Activated T-cell treated with anti-CD3 and anti-CD28 coated beads for 48 hours (primary cell): ENCODE data around the gene MBL2.

Source experiments
- DNase-seq: peaks from one replicate; pipeline ENCODE4 v3.0.0-alpha.2; 2020; ENCODE audit warnings: low read depth

The MBL2 gene

GRCh38 chr10:52740155-52740549, 32.4 kb downstream of the MBL2 start:
- DNase-seq: no peak

GRCh38 chr10:52739380-52740154, 33.0 kb downstream of the MBL2 start:
- DNase-seq: no peak

DNA sequence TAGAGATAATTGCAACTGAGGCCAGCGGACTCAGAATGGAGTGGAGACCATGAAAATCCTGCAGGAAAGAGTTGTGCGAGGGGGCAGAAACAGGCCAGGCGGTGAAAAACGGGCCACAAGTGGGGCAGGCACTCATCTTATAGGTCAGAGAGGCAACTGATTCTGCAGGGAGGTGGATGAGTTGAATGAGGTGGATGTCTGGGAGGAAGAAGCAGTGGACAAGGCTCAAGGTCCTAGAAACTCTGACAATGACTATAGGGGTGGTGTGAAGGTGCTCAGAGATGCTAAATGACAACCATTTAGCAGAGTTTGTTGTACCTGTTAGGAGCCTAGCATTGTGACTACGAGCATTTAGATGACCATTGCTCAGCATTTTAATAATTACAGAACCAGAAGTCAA, 33.6 kb downstream of the MBL2 start:
- DNase-seq: no peak

DNA sequence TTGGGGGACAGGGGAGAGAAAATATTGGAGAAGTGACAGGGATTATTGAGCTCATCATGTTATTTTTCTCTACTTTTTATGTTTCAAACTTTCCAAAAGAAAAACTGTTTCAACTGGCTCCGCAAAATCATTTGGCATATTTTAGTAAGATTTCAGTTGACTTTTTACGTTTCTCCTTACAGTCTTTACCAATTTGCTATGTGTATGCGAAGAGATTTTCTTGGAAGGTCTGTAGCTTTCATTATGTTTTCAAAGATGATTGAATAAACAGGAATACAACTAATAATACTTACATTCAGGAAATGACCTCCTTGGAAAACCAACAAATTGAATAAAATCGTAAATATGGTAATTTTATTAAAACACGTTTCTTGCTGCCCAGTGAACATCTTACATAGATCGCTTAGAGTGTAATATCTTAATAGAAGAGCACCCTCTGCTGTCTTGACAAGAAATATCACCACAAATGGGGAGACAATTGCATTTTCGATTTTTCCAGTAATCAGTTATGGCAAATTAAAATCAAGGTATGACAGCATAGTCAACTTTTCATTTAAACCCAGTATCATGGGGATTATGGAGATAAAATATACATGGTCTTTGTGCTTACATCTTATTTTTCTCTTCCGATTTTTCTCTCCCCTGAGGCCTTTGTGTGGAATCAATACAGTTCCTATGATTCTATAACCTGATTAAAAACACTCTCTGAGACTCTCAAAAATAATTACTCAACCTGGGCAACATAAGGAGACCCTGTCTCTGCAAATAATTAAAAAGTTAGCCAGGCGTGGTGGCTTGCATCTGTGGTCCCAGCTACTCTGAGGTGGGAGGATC, 43.1 kb downstream of the MBL2 start:
- DNase-seq: no peak

GRCh38 chr10:52720018-52720417, 52.6 kb downstream of the MBL2 start:
- DNase-seq: no peak
